Endothelial cell (in vitro differentiated cells): ENCODE results near the gene SYT15B. TPM values are rescaled to one million over a fixed set of nuclear protein-coding genes. Genes with fewer than 3 reads are reported as not detected.
"Not testable (repeated sequence)": the region's sequence is repeated elsewhere in the genome, so short reads cannot be mapped to it uniquely, and the experiment has no call there.

Experiments used
- DNase-seq: peaks from one replicate; pipeline ENCODE4 v3.0.0; 2021; ENCODE audit warnings: low spot score
- H3K27ac Mint-ChIP-seq: one replicate; pipeline ENCODE4 v1.8.0; 2021; ENCODE audit warnings: mixed read lengths, inconsistent platforms; ENCODE audit not compliant: unreplicated experiment
- H3K27me3 Mint-ChIP-seq: one replicate; pipeline ENCODE4 v1.8.0; 2021; ENCODE audit warnings: mild to moderate bottlenecking, moderate library complexity, mixed read lengths, inconsistent platforms; ENCODE audit not compliant: unreplicated experiment
- H3K36me3 Mint-ChIP-seq: one replicate; pipeline ENCODE4 v1.8.0; 2021; ENCODE audit warnings: mild to moderate bottlenecking, low read depth, mixed read lengths, inconsistent platforms; ENCODE audit not compliant: unreplicated experiment
- H3K4me1 Mint-ChIP-seq: one replicate; pipeline ENCODE4 v1.8.0; 2021; ENCODE audit warnings: mild to moderate bottlenecking, mixed read lengths, inconsistent platforms; ENCODE audit not compliant: unreplicated experiment
- H3K4me3 Mint-ChIP-seq: one replicate; pipeline ENCODE4 v1.8.0; 2021; ENCODE audit warnings: mild to moderate bottlenecking, mixed read lengths, inconsistent platforms; ENCODE audit not compliant: unreplicated experiment
- H3K9me3 Mint-ChIP-seq: one replicate; pipeline ENCODE4 v1.8.0; 2021; ENCODE audit warnings: mixed read lengths, inconsistent platforms; ENCODE audit not compliant: unreplicated experiment
- total RNA-seq: library from RNA; stranded (reverse); fragmentation: NEBNext Ultra II Directional; extraction: Animal tissue kit (Norgen Biotek cat#: 25700); gene quantifications from one replicate; pipeline ENCODE4 v1.2.1, GENCODE V29; 2021; ENCODE audit not compliant: unreplicated experiment

The SYT15B gene
- total RNA-seq, 1 donor from 2014 or later = not detected

DNA sequence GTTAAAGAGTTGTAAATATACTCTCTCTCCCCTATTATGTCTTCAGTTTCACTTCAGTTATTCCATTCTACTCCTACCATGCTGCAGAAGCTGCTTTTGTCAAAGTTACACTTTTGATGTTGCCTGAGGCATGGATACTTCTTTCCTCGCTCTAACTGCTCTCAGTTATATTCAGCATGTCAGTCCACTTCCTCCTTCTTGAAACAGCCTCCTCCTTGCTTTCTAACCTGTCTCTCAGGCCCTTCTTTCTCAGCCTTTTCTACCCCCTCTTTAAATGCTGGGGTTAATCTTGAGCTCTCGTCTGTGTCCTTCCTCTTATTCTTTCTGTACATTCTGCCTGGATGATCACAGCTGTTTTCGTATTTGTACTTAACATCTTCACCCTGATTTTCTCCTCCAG lies 40.0 kb downstream of the SYT15B start:
- H3K9me3 Mint-ChIP-seq, H3K27ac Mint-ChIP-seq, H3K27me3 Mint-ChIP-seq, H3K4me3 Mint-ChIP-seq, H3K4me1 Mint-ChIP-seq, DNase-seq, H3K36me3 Mint-ChIP-seq: not testable (repeated sequence)

DNA sequence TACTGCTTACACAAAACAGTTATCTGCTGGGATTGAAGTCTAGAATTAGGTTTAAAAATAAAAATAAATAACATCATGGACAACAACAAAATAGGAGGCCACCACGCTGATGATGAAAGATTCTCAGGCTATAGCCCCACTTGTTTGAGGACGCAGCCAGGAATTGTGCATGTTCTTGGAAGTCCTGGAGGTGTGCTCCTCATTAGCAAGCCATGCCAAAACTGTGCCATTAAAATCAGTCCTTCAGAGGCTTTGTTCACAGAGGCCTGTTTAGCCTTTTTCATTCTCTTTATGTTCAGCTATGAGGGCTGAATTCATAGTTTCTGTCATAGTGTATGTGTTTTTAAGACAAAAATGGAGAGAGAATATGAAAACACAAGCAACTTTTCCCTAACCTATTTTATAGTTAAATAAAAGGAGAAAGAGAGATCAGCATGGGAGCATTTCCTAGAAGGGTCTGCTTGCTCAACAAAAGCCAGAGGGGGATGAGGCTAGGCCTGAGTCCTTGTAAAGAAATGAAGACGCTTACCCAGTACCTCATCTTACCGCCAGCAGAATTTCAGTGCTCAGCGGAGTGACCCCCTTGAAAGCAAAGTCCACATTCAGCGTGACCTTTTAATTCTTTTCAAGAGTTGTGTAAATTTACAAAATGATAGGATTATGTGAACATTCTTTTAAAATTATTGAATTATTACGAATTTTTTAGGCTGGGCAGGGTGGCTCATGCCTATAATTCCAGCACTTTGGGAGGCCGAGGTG lies 46.2 kb downstream of the SYT15B start:
- not testable (repeated sequence) for H3K9me3 Mint-ChIP-seq, H3K4me1 Mint-ChIP-seq, H3K27ac Mint-ChIP-seq, H3K4me3 Mint-ChIP-seq, H3K27me3 Mint-ChIP-seq, DNase-seq, H3K36me3 Mint-ChIP-seq

Other genes with a start within 250 kb of the SYT15B start
- 7.8 TPM for gene AGAP9, start 240.0 kb downstream of the SYT15B start, total RNA-seq
- gene NPY4R2, start 155.1 kb upstream of the SYT15B start, total RNA-seq = not detected
- not detected for gene FAM25C, start 236.2 kb upstream of the SYT15B start, total RNA-seq